Progenitor cell of endocrine pancreas (in vitro differentiated cells): ENCODE measurements around the gene GARIN5A. TPM values are rescaled to one million over a fixed set of nuclear protein-coding genes. Genes with fewer than 3 reads are reported as not detected.
"Not testable (repeated sequence)": the region's sequence is repeated elsewhere in the genome, so short reads cannot be mapped to it uniquely, and the experiment has no call there.

Experiments
- DNase-seq: peaks from one replicate; pipeline ENCODE4 v3.0.0; 2021; ENCODE audit warnings: low spot score; ENCODE audit not compliant: unreplicated experiment
- H3K27ac Mint-ChIP-seq: 2 replicates; pipeline ENCODE4 v1.8.0; 2021; ENCODE audit warnings: mild to moderate bottlenecking, moderate library complexity, mixed read lengths
- H3K27me3 Mint-ChIP-seq: 2 replicates; pipeline ENCODE4 v1.8.0; 2021; ENCODE audit warnings: mixed read lengths
- H3K36me3 Mint-ChIP-seq: 2 replicates; pipeline ENCODE4 v1.8.0; 2022; ENCODE audit warnings: mixed read lengths; ENCODE audit not compliant: insufficient read depth
- H3K4me1 Mint-ChIP-seq: 2 replicates; pipeline ENCODE4 v1.8.0; 2021; ENCODE audit warnings: low read depth, mixed read lengths
- H3K4me3 Mint-ChIP-seq: 2 replicates; pipeline ENCODE4 v1.8.0; 2021; ENCODE audit warnings: low read depth, mild to moderate bottlenecking, moderate library complexity, mixed read lengths
- H3K9me3 Mint-ChIP-seq: 2 replicates; pipeline ENCODE4 v1.8.0; 2021; ENCODE audit warnings: low read depth, mixed read lengths
- CTCF ChIP-seq: fragments of 200-600 bp; sonication (generic); IDR thresholded peaks from one replicate; pipeline ENCODE4 v1.5.0; 2021; ENCODE audit warnings: antibody characterized with exemption, mild to moderate bottlenecking; ENCODE audit not compliant: unreplicated experiment
- total RNA-seq: library from RNA; stranded (reverse); gene quantifications from 2 replicates; pipeline ENCODE4 v1.2.1, GENCODE V29; 2021

The GARIN5A gene
- total RNA-seq, 1 donor from 2014 or later: 11.6 TPM

GRCh38 chr19:50444059-50444458 lies 32.6 kb downstream of the GARIN5A start:
- no peak overlapping the region for H3K27ac Mint-ChIP-seq
- no peak overlapping the region for H3K4me3 Mint-ChIP-seq
- TF ChIP-seq CTCF: no peak
- no peaks in the 10 kb centered on the region for H3K4me1 Mint-ChIP-seq
- H3K27me3 Mint-ChIP-seq: peaks cover 21% of the 10 kb centered on the region
- H3K36me3 Mint-ChIP-seq: no peaks in the 10 kb centered on the region
- peaks cover 2% of the 10 kb centered on the region for H3K9me3 Mint-ChIP-seq
- DNase-seq: no peak

DNA sequence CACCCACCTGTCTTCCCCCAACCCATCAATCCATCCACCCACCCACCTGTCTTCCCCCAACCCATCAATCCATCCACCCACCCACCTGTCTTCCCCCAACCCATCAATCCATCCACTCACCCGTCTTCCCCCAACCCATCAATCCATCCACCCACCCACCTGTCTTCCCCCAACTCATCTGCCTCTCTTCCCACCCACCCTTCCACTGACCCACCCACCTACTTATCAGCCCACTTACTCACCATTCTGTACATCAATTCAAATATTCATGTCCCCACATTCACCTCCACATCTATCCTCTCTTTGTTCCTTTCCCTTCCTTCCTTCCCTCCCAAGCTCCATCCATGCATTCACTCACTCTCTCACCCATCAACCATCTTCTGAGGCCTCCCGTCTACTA lies 37.5 kb downstream of the GARIN5A start:
- not testable (repeated sequence) for H3K4me1 Mint-ChIP-seq, H3K4me3 Mint-ChIP-seq
- H3K27me3 Mint-ChIP-seq: peaks cover 36% of the 10 kb centered on the region

DNA sequence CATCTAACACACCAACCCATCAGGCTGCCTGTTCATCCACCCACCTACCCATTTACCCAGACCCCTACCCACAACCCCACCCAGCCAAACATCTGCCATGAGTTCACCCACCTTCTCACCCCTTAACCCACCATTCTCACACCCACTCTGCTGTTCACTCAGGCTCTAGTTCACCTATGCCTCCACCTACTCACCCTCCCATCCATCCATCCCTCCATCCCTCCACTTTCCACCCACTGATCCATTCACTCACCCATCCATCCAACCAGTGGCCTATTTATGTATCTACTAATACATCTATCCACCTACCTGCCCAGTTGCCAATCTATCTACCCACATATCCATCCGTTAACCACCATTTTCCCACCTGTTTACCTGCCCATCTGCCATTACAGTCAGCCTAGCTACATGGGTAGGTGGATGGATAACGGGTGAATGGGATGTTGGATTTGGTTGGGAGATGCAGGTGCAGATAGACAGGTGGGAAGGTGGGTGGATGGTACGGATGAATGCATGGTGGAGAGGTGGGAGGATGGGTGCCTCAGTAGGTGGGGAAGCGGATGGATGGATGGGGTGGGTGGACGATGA lies 38.7 kb downstream of the GARIN5A start:
- no peak overlapping the region for H3K4me3 Mint-ChIP-seq
- no peak overlapping the region for H3K27ac Mint-ChIP-seq
- peaks cover 34% of the 10 kb centered on the region for H3K27me3 Mint-ChIP-seq
- H3K4me1 Mint-ChIP-seq: peaks cover 2% of the 10 kb centered on the region
- H3K9me3 Mint-ChIP-seq: no peaks in the 10 kb centered on the region
- TF ChIP-seq CTCF: no peak
- H3K36me3 Mint-ChIP-seq: no peaks in the 10 kb centered on the region
- no peak for DNase-seq

More for the DNA sequence above, 37.5 kb downstream of the GARIN5A start:
- DNase-seq, H3K27ac Mint-ChIP-seq, H3K9me3 Mint-ChIP-seq, H3K36me3 Mint-ChIP-seq: not testable (repeated sequence)

DNA sequence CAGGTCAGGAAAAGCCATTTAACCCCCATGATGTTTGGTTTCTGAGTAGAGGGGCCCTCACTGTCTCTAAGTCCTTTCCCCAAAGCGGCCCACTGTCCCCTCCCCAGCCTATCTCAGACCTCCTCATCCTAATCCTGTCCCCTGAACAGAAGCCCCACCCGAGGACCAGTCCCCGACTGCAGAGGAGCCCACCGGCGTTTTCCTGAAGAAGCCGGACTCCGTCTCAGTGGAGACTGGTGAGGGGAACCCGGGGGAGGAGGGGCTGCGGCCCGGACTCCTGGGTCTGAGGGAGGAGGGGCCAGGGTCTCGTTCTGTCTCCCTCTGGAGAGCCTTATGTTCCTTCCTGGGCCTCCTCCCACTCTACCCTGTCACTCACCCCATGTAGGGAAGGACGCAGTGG lies 41.0 kb downstream of the GARIN5A start:
- Mint-ChIP-seq H3K27me3 (peaks cover 44% of the 10 kb centered on the region), H3K4me3 (no peak overlapping the region), H3K36me3 (no peaks in the 10 kb centered on the region), H3K9me3 (no peaks in the 10 kb centered on the region), H3K4me1 (peaks cover 6% of the 10 kb centered on the region), H3K27ac (no peak overlapping the region)
- no peak for TF ChIP-seq CTCF
- no peak for DNase-seq

- H3K36me3 Mint-ChIP-seq: no peaks in the 10 kb centered on the region
These were observed 41.4 kb downstream of the GARIN5A start for GRCh38 chr19:50435221-50435620.

More at GRCh38 chr19:50435221-50435620, 41.4 kb downstream of the GARIN5A start:
- peaks cover 46% of the 10 kb centered on the region for H3K27me3 Mint-ChIP-seq
- DNase-seq: no peak
- peaks cover 6% of the 10 kb centered on the region for H3K4me1 Mint-ChIP-seq
- no peak overlapping the region for H3K4me3 Mint-ChIP-seq
- H3K9me3 Mint-ChIP-seq: no peaks in the 10 kb centered on the region
- TF ChIP-seq CTCF: no peak
- no peak overlapping the region for H3K27ac Mint-ChIP-seq
